Measurements from ENCODE around the gene GNB5. TPM values are rescaled to one million over a fixed set of nuclear protein-coding genes. Genes with fewer than 3 reads are reported as not detected.

Gene GNB5
- total RNA-seq, 2 donors from 2014 or later = 27.9 to 43.2 TPM

GRCh38 chr15:52220251-52220650, 29.1 kb upstream of the GNB5 start:
- no peaks in the 10 kb centered on the region for H3K36me3 ChIP-seq
- ATAC-seq (ENCODE audit: insufficient number of reproducible peaks, low FRiP score, low read depth) = no peak

GRCh38 chr15:52218816-52219215, 27.6 kb upstream of the GNB5 start:
- Histone ChIP-seq H3K4me1 (ENCODE audit: control insufficient read depth in 1 of 2, low read depth in 2 of 2) (no peaks in the 10 kb centered on the region), H3K36me3 (no peaks in the 10 kb centered on the region), H3K27me3 (replicated peaks; ENCODE audit: insufficient read depth) (no peaks in the 10 kb centered on the region), H3K27ac (no peak overlapping the region), H3K4me3 (no peak overlapping the region), H3K9me3 (no peaks in the 10 kb centered on the region)
- TF ChIP-seq CTCF (IDR thresholded peaks at IDR 0.05) = no peak
- DNase-seq (ENCODE audit: low spot score) (no peak), ATAC-seq (ENCODE audit: insufficient number of reproducible peaks, low FRiP score, low read depth) (no peak)

More at GRCh38 chr15:52220251-52220650, 29.1 kb upstream of the GNB5 start:
- Histone ChIP-seq H3K4me1 (ENCODE audit: control insufficient read depth in 1 of 2, low read depth in 2 of 2) (no peaks in the 10 kb centered on the region), H3K4me3 (no peak overlapping the region), H3K27me3 (replicated peaks; ENCODE audit: insufficient read depth) (no peaks in the 10 kb centered on the region), H3K27ac (no peak overlapping the region), H3K9me3 (no peaks in the 10 kb centered on the region)
- no peak for DNase-seq (ENCODE audit: low spot score)
- TF ChIP-seq CTCF (IDR thresholded peaks at IDR 0.05) = no peak

GRCh38 chr15:52218371-52218770, 27.2 kb upstream of the GNB5 start:
- H3K27ac ChIP-seq = no peak overlapping the region
- H3K9me3 ChIP-seq = no peaks in the 10 kb centered on the region
- H3K27me3 ChIP-seq (replicated peaks; ENCODE audit: insufficient read depth) = no peaks in the 10 kb centered on the region
- H3K4me3 ChIP-seq = no peak overlapping the region
- ATAC-seq (ENCODE audit: insufficient number of reproducible peaks, low FRiP score, low read depth) (no peak), DNase-seq (ENCODE audit: low spot score) (no peak)
- no peak for TF ChIP-seq CTCF (IDR thresholded peaks at IDR 0.05)
- H3K4me1 ChIP-seq (ENCODE audit: control insufficient read depth in 1 of 2, low read depth in 2 of 2) = no peaks in the 10 kb centered on the region
- H3K36me3 ChIP-seq = no peaks in the 10 kb centered on the region

GRCh38 chr15:52217186-52217585, 26.0 kb upstream of the GNB5 start:
- Histone ChIP-seq H3K4me1 (ENCODE audit: control insufficient read depth in 1 of 2, low read depth in 2 of 2) (no peaks in the 10 kb centered on the region), H3K27me3 (replicated peaks; ENCODE audit: insufficient read depth) (no peaks in the 10 kb centered on the region), H3K4me3 (no peak overlapping the region), H3K36me3 (no peaks in the 10 kb centered on the region), H3K27ac (no peak overlapping the region), H3K9me3 (no peaks in the 10 kb centered on the region)
- ATAC-seq (ENCODE audit: insufficient number of reproducible peaks, low FRiP score, low read depth) (no peak), DNase-seq (ENCODE audit: low spot score) (no peak)
- TF ChIP-seq CTCF (IDR thresholded peaks at IDR 0.05) = no peak

- Histone ChIP-seq H3K27me3 (replicated peaks; ENCODE audit: insufficient read depth) (no peaks in the 10 kb centered on the region), H3K9me3 (no peaks in the 10 kb centered on the region), H3K4me3 (no peak overlapping the region), H3K27ac (no peak overlapping the region), H3K4me1 (ENCODE audit: control insufficient read depth in 1 of 2, low read depth in 2 of 2) (no peaks in the 10 kb centered on the region), H3K36me3 (no peaks in the 10 kb centered on the region)
- DNase-seq (ENCODE audit: low spot score) (no peak), ATAC-seq (ENCODE audit: insufficient number of reproducible peaks, low FRiP score, low read depth) (no peak)
- TF ChIP-seq CTCF (IDR thresholded peaks at IDR 0.05) = no peak
Observed at GRCh38 chr15:52214553-52214952, 23.4 kb upstream of the GNB5 start.

Measured in thoracic aorta (tissue), 2 donors.